Transverse colon (tissue), 4 donors: ENCODE data around the gene TPP2.

Source experiments
- EP300 ChIP-seq: sonication (generic); formaldehyde crosslinking; IDR thresholded peaks from one replicate; pipeline ENCODE4 v1.6.1; 2017; ENCODE audit warnings: antibody characterized with exemption, low read depth
- POLR2AphosphoS5 ChIP-seq, 3 donors: sonication (generic); formaldehyde crosslinking; IDR thresholded peaks; one replicate each; pipeline ENCODE4 v1.6.1; 2016; ENCODE audit warnings: antibody characterized with exemption in 3 of 3
- TF ChIP-seq, protein P1 (sequence below), 5 experiments: fragments of 200-600 bp in 3 of 5; fragments of 450-650 bp in 2 of 5; sonication (generic) in 3 of 5; IDR thresholded peaks; 1 replicate in 2 of 5; 2 replicates in 3 of 5; pipeline ENCODE4 v1.5.1; 2016 to 2017; ENCODE audit warnings: antibody characterized with exemption in 5 of 5, inconsistent platforms in 3 of 5, mild to moderate bottlenecking in 2 of 5, moderate library complexity in 1 of 5

DNA sequence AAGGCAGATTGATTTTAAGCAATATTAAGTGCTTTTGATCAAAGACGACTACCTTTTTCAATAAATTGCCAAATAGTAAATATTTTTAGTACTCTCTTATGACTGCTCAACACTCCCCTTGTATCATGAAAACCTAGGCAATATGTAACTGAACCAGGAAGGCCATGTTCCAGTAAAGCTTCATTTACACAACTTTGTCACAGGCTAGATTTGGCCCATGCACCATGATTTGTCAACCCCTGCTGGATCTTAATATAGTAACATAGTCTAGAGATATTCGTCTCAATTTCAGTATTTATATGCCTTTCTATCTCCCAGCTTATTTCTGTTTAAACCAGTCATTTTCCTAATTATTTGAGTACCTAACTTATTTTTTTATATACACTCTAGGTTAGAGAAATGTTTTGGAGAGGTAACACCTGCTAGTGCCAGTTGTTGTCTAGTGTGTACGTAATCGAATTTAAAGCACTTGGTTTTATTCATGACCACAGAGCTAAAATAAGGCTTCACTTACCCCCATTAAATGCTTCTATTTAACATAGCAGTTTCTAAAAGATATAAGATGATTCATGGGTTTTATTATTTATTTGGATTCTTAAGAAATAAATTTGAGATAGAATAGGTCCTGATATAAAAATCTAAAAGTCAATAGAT is 21.0 kb downstream of the TPP2 start:
- TF ChIP-seq, protein P1, sequence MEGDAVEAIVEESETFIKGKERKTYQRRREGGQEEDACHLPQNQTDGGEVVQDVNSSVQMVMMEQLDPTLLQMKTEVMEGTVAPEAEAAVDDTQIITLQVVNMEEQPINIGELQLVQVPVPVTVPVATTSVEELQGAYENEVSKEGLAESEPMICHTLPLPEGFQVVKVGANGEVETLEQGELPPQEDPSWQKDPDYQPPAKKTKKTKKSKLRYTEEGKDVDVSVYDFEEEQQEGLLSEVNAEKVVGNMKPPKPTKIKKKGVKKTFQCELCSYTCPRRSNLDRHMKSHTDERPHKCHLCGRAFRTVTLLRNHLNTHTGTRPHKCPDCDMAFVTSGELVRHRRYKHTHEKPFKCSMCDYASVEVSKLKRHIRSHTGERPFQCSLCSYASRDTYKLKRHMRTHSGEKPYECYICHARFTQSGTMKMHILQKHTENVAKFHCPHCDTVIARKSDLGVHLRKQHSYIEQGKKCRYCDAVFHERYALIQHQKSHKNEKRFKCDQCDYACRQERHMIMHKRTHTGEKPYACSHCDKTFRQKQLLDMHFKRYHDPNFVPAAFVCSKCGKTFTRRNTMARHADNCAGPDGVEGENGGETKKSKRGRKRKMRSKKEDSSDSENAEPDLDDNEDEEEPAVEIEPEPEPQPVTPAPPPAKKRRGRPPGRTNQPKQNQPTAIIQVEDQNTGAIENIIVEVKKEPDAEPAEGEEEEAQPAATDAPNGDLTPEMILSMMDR (IDR thresholded peaks at IDR 0.05), result no peak
- TF ChIP-seq EP300, result no peak
- TF ChIP-seq POLR2AphosphoS5 (IDR thresholded peaks at IDR 0.05), result no peak
